ENCODE measurements around the gene IFT81. TPM values are rescaled to one million over a fixed set of nuclear protein-coding genes. Genes with fewer than 3 reads are reported as not detected.

Gene IFT81
- total RNA-seq, 1 experiment from 2014 or later: 8.5 TPM

DNA sequence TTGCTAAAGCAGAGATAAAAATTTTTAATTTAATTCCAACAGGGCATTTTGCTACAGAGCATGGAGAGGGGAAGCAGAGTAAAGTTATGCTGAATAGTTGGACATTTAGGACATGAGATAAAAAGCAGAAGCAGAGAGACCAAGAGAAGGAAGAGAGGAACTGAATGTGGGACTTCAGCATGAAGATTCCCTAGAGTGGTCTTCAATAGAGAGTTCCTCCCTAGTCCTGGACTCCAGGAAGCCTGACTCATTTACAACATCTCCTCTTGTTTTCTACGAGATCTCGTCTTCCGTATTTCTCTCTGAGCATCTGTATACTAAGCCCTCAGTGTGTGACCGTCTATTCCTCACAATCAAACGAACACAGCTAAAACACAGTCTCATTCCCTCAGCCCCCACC is 35.2 kb upstream of the IFT81 start:
- TF ChIP-seq, protein P1, sequence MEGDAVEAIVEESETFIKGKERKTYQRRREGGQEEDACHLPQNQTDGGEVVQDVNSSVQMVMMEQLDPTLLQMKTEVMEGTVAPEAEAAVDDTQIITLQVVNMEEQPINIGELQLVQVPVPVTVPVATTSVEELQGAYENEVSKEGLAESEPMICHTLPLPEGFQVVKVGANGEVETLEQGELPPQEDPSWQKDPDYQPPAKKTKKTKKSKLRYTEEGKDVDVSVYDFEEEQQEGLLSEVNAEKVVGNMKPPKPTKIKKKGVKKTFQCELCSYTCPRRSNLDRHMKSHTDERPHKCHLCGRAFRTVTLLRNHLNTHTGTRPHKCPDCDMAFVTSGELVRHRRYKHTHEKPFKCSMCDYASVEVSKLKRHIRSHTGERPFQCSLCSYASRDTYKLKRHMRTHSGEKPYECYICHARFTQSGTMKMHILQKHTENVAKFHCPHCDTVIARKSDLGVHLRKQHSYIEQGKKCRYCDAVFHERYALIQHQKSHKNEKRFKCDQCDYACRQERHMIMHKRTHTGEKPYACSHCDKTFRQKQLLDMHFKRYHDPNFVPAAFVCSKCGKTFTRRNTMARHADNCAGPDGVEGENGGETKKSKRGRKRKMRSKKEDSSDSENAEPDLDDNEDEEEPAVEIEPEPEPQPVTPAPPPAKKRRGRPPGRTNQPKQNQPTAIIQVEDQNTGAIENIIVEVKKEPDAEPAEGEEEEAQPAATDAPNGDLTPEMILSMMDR (IDR thresholded peaks at IDR 0.05; ENCODE audit: unreplicated experiment): no peak
- CTCF ChIA-PET: interaction anchor here (1.2 kb wide), 1 partner anchor 11 kb away, joined by 7 read pairs; no protein-coding TSS in a partner anchor
- POLR2A ChIA-PET: no interaction called here

DNA sequence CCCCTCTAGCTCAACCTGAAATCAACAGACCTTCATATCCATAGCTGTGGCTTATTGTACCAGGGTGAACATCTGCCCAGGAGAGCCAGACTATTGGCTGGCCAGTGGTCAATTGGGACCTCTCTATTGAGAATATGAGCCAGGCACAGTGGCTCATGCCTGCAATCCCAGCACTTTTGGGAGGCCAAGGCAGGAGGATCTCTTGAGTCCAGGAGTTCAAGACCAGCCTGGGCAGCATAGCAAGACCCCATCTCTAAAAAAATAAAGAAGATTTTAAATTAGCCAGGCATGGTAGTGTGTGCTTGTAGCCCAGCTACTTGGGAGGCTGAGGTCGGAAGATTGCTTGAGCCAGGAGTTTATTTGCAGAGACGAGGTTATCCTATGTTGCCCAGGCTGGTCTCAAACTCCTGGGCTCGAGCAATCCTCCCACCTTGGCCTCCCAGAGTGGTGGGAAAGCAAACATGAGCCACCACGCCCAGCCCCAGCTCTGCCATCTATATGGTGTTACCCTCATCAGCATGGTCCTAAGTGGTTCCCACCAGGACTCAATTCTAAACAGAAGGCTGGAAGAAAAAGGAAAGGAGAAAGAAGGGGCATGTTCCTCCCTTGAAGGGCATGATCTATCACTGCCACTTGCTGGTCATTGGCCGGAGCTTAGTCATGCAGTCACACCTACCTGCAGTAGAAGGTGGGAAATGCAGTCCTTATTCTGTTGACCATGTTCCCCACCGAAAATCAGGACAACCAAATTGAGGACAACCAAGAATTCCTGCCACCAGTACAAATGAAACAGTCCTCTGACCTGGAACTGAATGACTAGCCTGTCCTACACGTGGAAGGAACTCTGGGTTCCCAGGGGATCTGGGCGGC is 33.7 kb upstream of the IFT81 start:
- POLR2A ChIA-PET: interaction anchor here (0.7 kb wide), 2 partner anchors 18 to 271 kb away, joined by 3 to 5 read pairs; no protein-coding TSS in a partner anchor
- no TSS peak for BruUV-seq (replicated peaks)
- CTCF ChIA-PET: interaction anchor here (0.7 to 2.2 kb wide), 5 partner anchors 9 to 30 kb away, joined by 3 to 19 read pairs (median 7); no protein-coding TSS in a partner anchor
- Mint-ChIP-seq H3K4me1 (ENCODE audit: insufficient read depth, unreplicated experiment) (no peaks in the 10 kb centered on the region), H3K27me3 (ENCODE audit: insufficient read depth, unreplicated experiment) (peaks cover 47% of the 10 kb centered on the region), H3K9me3 (ENCODE audit: unreplicated experiment) (peaks cover 5% of the 10 kb centered on the region), H3K4me3 (ENCODE audit: unreplicated experiment) (no peak overlapping the region), H3K36me3 (ENCODE audit: insufficient read depth, unreplicated experiment) (no peaks in the 10 kb centered on the region), H3K27ac (ENCODE audit: low read depth, unreplicated experiment) (no peak overlapping the region)
- TF ChIP-seq, protein P1 (IDR thresholded peaks at IDR 0.05; ENCODE audit: unreplicated experiment): no peak
- no peak for DNase-seq (ENCODE audit: unreplicated experiment)
- intact Hi-C loops (cut with micrococcal nuclease): no loop called here

More for the DNA sequence above, 35.2 kb upstream of the IFT81 start:
- Mint-ChIP-seq H3K27ac (ENCODE audit: low read depth, unreplicated experiment) (no peak overlapping the region), H3K27me3 (ENCODE audit: insufficient read depth, unreplicated experiment) (peaks cover 51% of the 10 kb centered on the region), H3K36me3 (ENCODE audit: insufficient read depth, unreplicated experiment) (no peaks in the 10 kb centered on the region), H3K4me1 (ENCODE audit: insufficient read depth, unreplicated experiment) (no peaks in the 10 kb centered on the region), H3K4me3 (ENCODE audit: unreplicated experiment) (no peak overlapping the region), H3K9me3 (ENCODE audit: unreplicated experiment) (peaks cover 5% of the 10 kb centered on the region)
- DNase-seq (ENCODE audit: unreplicated experiment): no peak
- BruUV-seq (replicated peaks): no TSS peak
- intact Hi-C loops (cut with micrococcal nuclease): no loop called here

DNA sequence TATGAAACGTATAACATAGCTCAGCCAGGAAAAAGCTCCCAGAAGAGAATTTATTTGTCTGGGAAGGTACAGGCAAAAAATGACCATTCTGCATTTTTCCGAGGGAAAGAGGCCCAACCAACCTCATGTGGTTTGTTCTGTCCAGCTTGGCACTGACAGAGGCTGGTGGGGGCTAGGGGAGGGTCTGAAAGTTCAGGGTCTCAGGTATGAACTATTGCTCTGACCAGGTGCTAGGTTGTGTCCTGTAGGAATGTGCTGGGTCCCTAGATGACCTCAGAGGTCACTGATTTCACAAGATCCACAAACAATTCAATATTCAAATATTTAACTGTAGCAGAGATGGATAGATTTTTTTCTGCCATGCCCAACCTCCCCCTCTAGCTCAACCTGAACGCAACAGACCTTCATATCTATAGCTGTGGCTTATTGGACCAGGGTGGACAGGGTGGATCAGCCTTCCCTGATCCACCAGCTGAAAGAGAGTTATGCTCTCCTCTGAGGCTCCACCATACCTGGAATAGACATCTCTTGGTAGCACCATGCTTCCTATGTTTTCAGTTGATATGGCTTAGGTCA is 32.9 kb upstream of the IFT81 start:
- intact Hi-C loops (cut with micrococcal nuclease): no loop called here
- Mint-ChIP-seq H3K36me3 (ENCODE audit: insufficient read depth, unreplicated experiment) (no peaks in the 10 kb centered on the region), H3K27me3 (ENCODE audit: insufficient read depth, unreplicated experiment) (peaks cover 40% of the 10 kb centered on the region), H3K27ac (ENCODE audit: low read depth, unreplicated experiment) (no peak overlapping the region), H3K9me3 (ENCODE audit: unreplicated experiment) (no peaks in the 10 kb centered on the region), H3K4me1 (ENCODE audit: insufficient read depth, unreplicated experiment) (no peaks in the 10 kb centered on the region), H3K4me3 (ENCODE audit: unreplicated experiment) (no peak overlapping the region)
- no TSS peak for BruUV-seq (replicated peaks)
- ChIA-PET POLR2A (interaction anchor here (0.7 kb wide), 1 partner anchor 271 kb away, joined by 3 read pairs; no protein-coding TSS in a partner anchor), CTCF (interaction anchor here (0.7 to 2.2 kb wide), 3 partner anchors 9 to 31 kb away, joined by 3 to 19 read pairs (median 11); no protein-coding TSS in a partner anchor)
- TF ChIP-seq, protein P1 (IDR thresholded peaks at IDR 0.05; ENCODE audit: unreplicated experiment): no peak
- DNase-seq (ENCODE audit: unreplicated experiment): no peak

DNA sequence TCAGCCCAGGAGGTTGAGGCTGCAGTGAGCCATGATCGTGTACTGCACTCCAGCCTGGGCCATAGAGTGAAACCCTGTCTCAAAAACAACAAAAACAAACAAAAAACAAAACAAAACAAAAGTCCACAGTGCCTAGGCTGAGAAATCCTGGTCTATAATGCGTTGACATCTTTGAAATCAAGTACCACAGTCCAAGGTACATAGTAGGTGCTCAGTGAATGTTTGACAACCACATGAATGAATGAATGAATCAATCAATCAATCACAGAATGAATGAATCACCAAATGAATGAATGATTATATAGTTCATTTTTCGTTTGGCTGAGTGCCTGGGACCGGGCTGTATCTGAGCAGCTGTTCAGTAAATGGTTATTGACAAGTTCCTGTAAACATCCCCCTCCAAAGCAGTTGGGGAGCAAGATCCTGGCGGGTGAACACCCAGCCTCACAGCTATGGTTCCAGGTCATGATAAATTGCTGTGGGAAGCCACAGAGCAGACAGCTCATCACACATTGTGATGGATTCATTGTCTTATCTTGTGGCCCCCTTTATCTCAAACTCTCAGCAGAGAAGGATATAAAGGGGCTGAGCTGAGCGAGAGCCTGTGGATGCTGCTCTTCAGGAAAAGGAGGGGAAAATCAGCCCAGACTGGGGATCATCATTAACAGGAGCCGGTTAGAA is 30.4 kb upstream of the IFT81 start:
- CTCF ChIA-PET: interaction anchor here (1.4 kb wide), 1 partner anchor 338 kb away, joined by 7 read pairs; no protein-coding TSS in a partner anchor
- Mint-ChIP-seq H3K4me1 (ENCODE audit: insufficient read depth, unreplicated experiment) (no peaks in the 10 kb centered on the region), H3K9me3 (ENCODE audit: unreplicated experiment) (no peaks in the 10 kb centered on the region), H3K4me3 (ENCODE audit: unreplicated experiment) (no peak overlapping the region), H3K36me3 (ENCODE audit: insufficient read depth, unreplicated experiment) (no peaks in the 10 kb centered on the region), H3K27ac (ENCODE audit: low read depth, unreplicated experiment) (no peak overlapping the region), H3K27me3 (ENCODE audit: insufficient read depth, unreplicated experiment) (peaks cover 27% of the 10 kb centered on the region)
- TF ChIP-seq, protein P1 (IDR thresholded peaks at IDR 0.05; ENCODE audit: unreplicated experiment): no peak
- DNase-seq (ENCODE audit: unreplicated experiment): no peak
- POLR2A ChIA-PET: no interaction called here
- BruUV-seq (replicated peaks): no TSS peak
- intact Hi-C loops (cut with micrococcal nuclease): no loop called here
